GM18526 (cell line): Measurements from ENCODE around the gene IRAK4.

Experiments used
- POLR2A ChIP-seq: IDR thresholded peaks from 3 replicates; pipeline ENCODE4 v1.6.1; 2011; ENCODE audit not compliant: insufficient read length; ENCODE audit errors: extremely low read depth

The IRAK4 gene

DNA sequence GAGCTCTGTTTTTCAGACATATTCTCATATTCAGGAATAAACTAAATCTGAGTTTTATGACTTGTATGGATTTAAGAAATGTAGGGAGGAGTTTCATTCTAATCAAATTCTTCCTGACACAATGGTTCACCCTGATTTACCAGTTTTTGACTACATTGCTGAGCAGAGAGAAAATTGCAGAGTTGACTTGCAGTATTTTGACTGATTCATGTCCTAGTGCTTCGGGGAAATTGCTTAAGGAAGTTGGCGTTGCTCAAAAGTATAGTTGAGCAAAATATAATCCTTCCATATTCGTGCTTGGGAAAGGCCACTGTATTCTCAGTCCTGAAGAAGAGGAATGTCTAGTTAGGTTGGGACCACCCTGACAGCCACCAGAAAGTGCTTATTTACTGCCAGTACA is 48.6 kb downstream of the IRAK4 start:
- TF ChIP-seq POLR2A, result no peak

- TF ChIP-seq POLR2A, result no peak
Measured at GRCh38 chr12:43812057-43812456, 53.3 kb downstream of the IRAK4 start.

DNA sequence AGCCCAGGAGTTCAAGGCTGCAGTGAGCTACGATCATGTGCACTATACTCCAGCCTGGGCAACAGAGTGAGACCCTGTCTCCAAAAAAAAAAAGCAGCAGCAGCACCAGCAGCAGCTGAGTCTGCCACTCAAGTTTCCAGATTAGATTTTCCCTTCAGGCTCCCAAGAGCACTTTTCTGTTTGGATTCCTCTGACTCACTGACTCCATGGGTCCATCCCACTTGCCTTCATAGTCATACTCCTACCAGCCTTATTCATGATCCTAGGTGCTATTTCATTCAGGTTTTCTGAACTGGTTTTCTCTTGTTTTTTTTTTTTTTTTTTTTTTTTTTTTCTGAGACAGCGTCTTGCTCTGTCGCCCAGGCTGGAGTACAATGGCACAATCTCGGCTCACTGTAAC is 54.2 kb downstream of the IRAK4 start:
- no peak for TF ChIP-seq POLR2A

DNA sequence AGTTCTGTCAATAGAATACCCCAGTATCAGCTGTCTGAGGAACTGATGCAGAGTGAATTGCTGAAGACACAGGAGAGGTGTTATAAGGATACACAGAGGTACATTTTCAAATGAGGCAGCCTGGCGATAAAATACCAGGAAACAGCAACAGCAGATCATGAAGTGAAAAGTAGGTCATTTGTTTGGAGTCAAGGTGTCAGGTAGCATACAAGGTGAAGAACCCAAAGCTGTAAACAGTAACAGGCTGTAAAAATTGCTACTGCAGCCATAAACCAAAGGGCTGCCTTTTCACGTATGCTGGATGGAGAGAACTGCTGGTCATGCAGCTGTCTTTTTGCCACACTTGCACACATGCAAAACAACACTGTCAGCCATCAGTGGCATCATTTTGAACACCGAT is 56.7 kb downstream of the IRAK4 start:
- TF ChIP-seq POLR2A, result no peak

- TF ChIP-seq POLR2A, result no peak
Measured at GRCh38 chr12:43816168-43816567, 57.4 kb downstream of the IRAK4 start.

DNA sequence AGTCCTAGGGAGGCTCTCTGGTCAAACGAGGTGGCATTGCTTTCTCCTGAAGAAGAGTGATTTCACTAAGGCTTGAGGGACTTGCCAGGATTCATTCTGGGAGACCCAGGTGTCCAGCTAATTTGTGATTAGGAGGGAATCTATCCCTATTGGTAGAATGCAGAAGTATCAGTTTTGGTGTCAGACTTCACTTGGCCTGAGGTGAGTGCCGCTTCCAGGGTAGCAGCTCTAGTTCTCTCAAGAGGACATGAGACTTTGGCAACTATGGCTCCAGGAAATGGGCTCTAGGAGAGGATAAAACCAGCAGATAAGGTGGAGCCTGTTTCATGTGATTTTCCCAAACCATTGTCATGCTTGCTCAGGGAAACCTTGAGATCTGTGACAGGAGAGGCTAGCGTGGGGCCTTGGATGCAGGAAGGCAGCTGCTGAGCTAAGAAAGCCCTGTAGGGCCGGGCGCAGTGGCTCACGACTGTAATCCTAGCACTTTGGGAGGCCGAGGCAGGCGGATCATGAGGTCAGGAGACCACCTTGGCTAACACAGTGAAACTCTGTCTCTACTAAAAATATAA is 65.5 kb downstream of the IRAK4 start:
- no peak for TF ChIP-seq POLR2A

DNA sequence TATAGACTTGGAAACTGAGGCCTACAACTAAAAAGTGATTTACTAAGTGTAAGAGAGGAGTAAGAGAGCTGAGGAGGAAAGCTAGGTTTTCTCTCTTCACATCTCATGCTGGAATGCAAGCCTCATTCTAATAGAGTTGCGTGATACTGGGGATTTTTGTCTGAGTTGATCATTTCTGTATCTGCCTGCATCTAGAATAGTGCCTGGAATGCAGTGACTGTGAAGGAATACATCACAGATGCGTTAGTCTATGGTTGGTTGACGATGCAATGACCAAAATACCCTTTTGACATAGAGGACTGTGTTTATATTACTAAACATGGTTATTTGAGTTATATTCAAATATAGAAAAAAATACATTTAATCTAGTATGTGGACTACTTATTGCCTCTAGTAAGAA is 67.9 kb downstream of the IRAK4 start:
- TF ChIP-seq POLR2A, result no peak

GRCh38 chr12:43827093-43827492 is 68.3 kb downstream of the IRAK4 start:
- TF ChIP-seq POLR2A, result no peak

- no peak for TF ChIP-seq POLR2A
Measured at GRCh38 chr12:43832463-43833168, 73.9 kb downstream of the IRAK4 start.

- TF ChIP-seq POLR2A, result no peak
Measured at GRCh38 chr12:43835264-43835655, 76.5 kb downstream of the IRAK4 start.

GRCh38 chr12:43835656-43836474 is 77.1 kb downstream of the IRAK4 start, which contains the start of gene TMEM117:
Gene TMEM117 (plus strand): TSS chr12:43836081.
- TF ChIP-seq POLR2A, result peak; percentile 61

DNA sequence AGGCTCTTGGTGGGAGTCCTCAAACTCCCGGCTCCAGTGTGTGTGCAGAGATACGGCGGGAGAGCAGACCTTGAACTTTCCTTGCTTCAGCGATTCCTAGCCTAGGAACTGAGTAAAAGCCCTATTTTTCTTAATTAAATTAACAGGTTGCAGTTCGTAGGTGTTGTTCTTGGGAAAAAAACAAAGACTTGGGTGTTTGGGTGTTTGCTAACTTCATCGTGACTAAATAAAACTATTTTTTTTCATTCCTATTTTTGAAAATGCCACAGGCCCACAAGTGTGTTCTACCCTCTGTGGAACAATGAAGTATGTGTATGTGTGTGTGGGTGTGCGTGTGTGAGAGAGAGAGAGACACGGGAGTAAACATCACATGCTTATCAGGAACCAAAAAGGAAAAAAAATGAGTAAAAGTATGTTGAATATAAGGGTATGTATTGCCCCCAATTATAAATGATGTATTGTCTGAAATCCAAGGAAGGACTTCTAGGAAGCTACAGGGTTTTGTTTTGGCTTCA is 77.8 kb downstream of the IRAK4 start:
- TF ChIP-seq POLR2A, result no peak
